Activated T-cell treated with anti-CD3 and anti-CD28 coated beads for 1 hour (primary cell): Measurements from ENCODE around the gene TTC17.
"Not testable (repeated sequence)": the region's sequence is repeated elsewhere in the genome, so short reads cannot be mapped to it uniquely, and the experiment has no call there.

Experiments used
- DNase-seq: peaks from one replicate; pipeline ENCODE4 v3.0.0-alpha.2; 2020; ENCODE audit warnings: low read depth

Gene TTC17

DNA sequence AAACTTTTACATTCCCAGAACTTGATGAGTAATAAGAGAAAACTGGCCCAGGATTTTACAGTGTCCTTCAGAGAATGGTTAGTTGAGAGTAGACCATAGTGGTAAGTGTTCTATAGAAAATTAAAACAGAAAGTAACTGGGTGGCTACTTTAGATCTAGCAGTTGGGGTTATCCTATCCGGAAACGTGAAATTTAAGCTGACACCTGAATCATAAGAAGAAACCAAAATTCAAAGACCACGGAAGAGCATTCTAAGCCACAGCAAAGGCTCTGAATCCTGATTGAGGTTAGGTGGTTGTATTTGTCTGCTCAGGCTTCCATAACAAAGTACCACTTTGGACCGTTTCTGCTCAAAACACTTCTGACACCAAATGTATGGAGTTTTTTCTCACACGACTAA is 34.0 kb downstream of the TTC17 start:
- DNase-seq = no peak

DNA sequence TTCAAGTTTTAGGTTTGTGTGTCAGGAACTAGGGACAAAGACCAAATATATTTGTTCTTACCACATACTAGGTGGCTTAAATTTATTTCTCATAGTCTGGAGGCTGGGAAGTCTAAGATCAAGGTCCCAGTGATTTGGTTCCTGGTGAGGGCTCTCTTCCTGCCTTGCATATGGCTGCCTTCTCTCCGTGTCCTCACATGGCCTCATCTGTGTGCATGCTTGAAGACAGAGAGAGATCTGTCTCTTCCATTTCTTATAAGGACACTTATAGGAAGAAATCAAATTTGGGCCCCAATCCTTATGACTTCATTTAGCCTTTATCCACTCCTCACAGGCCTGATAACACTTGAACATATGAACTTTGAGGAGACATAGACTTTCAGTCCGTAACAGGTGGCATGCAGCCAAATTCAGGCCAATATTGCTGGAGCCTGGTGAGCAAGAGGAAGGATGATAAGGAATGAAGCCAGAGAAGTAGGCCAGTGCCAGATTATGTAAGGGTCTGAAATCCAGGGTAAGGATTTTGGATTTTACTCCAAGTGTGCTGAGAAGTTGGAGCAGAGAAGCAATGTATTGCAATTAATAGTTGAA is 35.1 kb downstream of the TTC17 start:
- no peak for DNase-seq

DNA sequence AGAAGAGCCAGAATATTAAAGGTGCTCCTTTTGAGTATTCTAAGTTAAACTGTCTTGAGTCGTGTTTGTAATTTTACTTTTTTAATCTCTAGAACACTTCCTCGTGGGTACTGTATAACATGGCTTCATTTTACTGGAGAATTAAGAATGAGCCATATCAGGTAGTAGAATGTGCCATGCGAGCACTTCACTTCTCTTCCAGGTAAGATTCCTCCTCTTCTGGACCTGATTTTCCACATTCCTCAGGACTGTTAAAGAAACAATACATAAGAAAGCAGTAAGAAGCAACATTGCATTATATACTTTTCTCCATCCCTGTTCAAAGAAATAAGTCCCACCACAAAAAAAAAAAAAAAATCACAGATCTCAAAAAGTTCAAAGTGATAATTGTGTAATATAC is 37.9 kb downstream of the TTC17 start:
- no peak for DNase-seq

DNA sequence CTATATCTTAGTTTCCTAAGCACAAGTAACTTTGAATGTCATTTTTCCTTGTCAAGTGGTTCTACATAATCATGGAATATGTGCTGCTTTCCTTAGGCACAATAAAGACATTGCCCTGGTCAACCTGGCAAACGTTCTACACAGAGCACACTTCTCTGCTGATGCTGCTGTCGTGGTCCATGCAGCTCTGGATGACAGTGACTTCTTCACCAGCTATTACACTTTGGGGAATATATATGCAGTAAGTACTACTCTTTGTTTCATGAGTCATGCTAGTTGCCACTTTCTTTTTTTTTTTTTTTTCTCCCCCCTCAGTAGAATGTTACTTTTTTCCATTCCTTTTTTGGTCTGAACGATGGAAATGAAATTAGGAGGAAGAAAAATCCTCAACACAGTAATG is 38.5 kb downstream of the TTC17 start:
- DNase-seq = no peak

DNA sequence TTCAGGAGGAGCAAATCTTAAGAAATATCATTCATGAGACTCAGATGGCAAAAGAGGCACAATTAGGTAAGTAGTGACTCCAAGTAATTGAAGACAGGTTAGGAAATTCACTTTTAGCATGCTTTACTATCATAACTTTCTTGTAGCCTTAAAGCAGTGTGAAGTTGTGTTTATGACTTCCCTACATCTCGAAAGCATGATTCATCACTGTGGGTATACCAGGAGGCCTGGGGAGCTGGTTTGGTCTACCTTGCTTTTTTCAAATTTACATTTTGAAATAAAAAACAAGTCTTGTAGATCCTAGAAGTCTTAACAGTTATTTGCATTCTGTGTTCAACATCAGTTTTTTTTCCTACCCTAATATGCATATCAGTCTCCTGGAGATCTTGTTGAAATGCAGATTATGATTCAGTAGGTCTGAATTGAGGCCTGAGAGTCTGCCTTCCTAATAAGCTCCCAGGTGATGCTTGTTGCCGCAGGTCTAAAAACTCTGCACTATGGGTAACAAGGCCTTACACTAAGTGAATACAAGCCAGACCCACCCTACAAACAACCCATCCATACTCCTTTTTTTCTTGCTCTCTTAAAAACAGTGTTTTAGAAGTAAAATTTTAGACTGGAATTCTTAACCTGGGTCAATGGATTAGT is 41.4 kb downstream of the TTC17 start:
- DNase-seq = no peak

DNA sequence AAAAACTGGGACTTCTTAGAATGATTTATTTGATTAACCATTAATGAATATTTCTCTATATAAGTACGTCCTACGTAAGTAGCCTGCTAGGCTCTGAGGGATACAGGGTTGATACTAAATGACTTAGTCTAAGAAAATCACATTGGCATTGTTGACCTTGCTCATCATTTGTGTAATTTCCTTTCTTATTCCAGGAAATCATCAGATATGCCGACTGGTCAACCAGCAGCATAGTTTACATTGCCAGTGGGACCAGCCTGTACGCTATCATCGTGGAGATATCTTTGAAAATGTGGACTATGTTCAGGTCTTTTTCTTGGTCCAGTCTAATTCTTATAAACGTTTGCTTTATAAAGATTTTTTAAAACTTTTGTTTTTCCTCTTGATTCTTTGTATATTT is 42.5 kb downstream of the TTC17 start:
- DNase-seq = no peak

DNA sequence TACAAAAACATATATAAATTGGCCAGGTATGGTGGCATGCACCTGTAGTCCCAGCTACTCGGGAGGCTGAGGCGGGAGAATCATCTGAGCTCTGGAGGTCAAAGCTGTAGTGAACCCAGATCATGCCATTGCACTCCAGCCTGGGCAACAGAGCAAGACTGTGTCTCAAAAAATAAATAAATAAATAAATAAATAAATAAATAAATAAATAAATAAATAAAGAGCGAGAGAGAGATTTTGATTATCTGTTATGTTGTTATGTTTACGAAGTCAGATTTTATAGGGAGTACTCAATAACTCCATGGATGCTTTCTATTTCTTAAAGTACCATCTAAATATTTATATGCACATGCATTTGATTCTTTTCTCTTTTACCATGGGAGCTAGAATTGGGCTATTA is 43.1 kb downstream of the TTC17 start:
- DNase-seq = not testable (repeated sequence)

DNA sequence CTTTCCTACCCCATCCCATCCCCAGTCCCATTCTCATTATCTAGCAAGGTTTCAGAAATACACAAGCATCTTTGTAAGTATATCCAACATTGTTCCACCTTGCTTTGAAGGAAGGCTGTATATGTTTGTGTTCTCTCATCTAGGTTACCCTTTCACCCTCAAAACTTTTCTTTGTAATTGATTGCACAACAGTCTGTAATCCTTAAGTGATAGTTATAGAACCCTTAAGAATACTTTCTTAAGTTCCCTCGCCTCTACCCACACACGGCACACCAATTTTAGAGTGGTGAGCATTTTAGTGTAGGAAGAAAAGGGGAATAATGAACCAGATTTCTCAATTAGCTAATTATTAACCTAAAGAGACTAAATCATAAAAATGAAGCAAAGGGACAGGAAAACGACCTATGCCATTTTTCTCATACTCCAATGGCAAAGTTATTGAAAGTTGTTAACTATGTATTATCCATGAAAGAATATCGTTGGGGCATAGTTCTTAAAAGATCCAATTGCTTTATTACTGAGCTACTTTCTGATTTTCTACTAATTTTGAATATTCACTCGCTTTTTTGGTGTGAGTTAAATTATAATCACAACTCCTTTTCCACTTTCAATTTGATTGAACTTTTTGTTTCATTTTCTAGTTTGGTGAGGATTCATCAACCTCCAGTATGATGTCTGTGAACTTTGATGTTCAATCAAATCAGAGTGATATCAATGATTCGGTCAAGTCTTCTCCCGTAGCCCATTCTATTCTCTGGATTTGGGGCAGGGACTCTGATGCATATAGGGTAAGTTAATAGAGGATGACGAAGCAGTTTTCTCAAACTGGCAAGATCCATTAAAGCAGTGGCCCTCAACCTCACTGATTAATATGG is 44.9 kb downstream of the TTC17 start:
- DNase-seq = no peak

DNA sequence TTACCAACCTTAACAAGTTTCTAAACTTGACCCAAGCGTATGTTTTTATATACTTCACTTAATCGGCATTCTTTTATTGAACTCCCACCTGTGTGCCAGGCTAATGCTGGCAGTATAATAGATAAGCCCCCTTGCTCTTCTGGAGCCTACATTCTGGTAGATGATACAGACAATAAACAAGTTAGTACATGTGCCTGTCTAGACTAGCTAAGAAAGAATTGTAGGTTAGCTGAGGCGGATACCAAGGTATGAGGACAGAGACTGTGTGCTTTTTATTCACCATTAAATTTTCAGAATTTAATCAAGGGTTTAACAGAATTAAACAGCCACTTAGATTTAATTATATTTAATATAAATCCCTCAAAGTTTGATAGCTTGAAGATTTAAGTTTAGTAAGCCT is 45.7 kb downstream of the TTC17 start:
- DNase-seq = no peak

DNA sequence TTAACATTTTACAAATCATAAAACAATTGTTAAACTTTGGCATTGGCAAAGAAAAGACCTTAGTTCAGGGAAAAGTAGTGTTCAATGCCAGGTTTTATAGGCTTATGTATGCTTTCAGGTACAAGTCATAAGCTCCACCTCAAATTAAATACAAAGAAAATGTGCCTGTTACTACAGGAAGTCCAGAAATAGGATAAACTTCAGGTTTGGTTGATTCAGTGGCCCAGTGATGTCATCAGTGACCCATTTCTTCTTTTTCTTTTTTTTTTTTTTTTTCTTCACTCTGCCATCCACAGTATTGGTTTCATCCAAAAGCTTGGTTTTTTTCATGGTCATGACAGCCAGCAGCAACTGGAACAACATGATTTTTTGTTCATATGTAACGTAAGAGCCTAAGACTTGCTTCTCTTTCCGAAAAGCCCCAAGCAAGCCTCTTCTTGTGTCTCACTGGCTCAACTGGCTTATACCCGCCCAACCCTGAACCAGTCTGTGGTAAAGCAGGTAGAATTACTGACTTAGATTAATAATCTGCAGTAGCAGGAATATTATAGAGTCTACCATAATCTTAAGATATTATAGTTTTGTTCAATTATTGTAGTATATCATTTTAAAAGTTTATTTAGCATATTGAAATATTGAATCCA is 46.2 kb downstream of the TTC17 start:
- no peak for DNase-seq

DNA sequence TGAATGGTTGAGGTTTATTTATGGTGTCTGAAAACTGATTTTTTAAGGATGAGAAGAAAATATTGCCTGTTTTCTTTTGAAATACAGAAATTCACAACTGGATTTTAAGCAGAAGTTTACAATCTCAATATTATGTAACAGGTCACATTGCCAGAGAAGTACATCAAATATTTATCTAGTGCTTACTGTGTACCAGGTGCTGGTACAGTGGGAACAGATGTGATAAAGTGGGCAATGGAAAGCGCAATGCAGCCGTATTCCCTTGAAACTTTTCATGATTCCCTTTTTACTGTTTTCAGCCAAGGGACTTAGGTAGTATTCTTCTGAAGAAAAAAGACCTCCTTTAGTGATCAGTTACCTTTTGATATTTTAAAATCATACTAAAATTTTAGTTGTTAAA is 49.6 kb downstream of the TTC17 start:
- no peak for DNase-seq

DNA sequence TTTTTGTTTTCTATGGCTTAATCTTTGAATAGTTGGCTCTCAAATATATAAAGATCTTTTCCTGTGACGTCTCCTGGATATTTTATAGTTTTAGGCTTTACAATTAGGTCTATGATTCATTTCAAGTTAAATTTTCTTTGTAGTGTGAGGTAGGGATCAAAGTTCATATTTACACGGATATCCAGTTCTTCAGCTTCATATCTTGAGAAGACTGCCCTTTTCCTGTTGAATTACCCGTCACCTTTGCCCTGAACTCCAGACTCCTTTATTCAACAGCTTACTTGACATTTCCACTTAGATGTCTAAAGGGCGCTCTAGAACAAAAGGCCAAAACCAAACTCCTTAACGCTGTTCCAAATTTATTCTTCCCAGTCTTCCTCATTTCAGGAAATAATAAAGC is 51.7 kb downstream of the TTC17 start:
- DNase-seq = no peak

DNA sequence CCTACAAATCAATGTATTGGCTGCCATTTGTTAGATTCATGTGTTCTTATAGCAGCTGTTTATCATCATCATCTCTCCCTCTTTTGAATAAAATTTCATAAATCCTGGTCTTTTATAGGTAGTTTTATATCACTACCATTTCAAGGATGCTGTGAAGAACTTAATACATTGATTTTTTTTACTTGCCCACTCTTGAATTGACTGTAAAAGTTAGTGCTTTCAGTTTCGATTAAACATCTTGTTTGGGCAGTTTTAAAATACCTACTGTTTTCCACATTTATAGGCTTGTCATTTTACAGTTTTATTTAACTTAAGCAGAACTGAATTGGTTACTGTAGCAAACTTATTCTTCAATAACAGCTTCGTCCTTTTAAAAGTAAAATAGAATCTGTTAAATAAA is 59.5 kb downstream of the TTC17 start:
- DNase-seq = no peak

DNA sequence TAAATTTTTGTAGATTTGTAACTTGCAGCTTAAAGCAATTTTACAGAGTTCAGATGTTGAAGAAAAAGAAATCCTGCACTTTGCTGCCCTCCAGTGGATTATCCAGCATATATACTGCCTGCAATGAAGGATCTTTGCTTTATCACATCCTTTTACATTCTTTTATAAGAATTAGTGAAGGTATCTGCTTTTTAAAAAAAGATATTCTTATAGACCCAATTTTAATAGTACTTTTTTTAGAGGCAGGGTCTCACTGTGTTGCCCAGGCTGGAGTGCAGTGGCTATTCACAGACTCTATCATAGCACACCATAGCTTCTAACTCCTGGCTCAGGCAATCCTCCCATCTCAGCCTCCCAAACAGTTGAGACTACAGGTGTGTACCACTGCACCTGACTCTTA is 60.7 kb downstream of the TTC17 start:
- DNase-seq = no peak

DNA sequence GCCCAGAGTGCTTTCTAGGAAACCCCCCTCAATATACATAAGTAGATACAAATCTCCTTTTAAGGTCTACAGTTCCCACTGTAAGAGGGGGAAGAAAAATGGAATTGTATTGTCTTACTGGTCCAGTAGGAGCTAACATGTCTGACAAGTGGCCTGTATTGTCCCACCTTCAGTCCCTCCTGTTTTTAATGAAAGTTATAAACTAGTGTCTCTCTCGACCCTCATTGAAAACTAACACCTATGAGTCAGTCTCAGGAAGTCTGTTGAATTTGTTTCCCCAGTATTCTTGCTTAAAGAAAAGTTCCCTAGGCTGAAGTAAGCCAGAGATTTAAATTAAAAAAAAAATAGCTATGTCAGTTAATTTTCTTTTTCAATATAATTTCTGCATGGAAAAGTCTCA is 69.3 kb downstream of the TTC17 start:
- no peak for DNase-seq

DNA sequence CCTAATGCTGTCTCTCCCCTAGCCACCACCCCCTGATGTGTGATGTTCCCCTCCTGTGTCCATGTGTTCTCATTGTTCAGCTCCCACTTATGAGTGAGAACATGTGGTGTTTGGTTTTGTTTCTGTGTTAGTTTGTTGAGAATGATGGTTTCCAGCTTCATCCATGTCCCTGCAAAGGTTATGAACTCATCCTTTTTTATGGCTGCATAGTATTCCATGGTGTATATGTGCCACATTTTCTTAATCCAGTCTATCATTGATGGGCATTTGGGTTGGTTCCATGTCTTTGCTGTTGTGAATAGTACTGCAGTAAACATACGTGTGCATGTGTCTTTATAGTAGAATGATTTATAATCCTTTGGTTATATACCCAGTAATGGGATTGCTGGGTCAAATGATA is 72.2 kb downstream of the TTC17 start:
- not testable (repeated sequence) for DNase-seq

DNA sequence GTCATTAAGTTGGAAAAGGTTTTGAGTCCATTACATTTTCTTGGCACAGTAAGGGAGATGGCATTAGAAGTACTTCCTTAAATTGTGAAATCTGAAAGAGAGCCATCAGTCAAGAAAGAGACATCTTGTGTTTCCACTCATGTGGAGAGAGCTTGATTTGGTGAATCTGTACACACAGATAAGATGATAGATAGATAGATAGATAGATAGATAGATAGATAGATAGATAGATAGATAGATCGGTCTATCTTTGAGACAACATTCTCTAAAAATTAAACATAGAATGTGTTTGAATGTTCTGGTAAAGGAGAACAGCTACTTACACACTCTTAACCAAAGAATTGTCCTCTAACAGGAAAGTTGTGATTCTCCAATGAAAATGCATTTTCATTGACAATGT is 76.2 kb downstream of the TTC17 start:
- DNase-seq = no peak

DNA sequence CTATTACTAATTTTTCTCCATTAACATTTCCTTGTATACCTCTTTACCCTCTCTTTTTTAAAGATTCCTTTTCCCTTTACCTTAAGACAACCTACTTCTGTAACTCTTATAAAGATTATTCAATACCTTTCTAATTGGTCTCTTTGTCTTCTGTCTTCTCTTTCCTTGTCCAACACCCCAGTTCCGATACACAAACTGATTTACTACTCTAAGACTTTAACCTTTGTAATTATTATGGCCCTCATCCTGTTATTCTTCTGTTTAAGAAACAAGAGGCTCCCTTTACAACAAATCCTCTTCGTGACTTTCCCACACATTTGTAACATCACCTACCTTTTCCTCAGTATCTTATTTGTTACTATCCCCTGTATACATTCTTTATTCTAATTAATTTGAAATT is 81.8 kb downstream of the TTC17 start:
- DNase-seq = no peak

DNA sequence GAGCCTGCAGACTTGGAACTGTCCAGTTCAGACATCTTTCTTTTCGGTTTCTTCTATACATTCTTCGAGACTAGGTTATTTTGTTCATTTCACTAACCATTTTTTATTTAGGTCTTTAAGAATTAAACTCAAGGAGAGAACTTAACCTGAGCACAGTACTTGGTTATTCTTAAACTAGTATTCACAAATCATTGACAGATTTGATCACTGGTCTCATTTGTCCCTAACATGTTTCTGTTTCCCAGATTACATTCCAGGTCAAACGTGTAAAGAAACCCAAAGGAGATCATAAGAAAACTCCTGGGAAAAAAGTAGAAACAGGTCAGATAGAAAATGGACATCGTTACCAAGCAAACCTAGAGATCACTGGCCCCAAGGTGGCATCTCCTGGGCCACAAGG is 85.1 kb downstream of the TTC17 start:
- DNase-seq = no peak

DNA sequence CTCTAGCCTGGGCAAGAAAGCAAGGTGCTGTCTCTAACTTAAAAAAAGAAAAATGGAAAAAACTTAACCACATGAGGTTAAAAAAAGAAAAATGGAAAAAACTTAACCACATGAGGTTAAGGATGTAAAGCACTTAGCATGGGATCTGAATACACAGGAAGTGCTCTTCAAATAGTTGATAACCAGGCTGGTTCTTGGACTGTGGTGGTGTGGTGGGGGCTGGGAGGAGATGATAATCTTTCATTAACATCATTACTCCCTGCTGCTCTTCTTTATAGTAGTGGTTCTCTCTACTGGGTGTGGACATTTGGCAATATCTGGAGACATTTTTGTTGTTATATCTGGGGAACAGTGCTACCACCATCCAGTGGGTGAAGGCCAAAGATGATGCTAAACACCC is 88.4 kb downstream of the TTC17 start:
- no peak for DNase-seq

DNA sequence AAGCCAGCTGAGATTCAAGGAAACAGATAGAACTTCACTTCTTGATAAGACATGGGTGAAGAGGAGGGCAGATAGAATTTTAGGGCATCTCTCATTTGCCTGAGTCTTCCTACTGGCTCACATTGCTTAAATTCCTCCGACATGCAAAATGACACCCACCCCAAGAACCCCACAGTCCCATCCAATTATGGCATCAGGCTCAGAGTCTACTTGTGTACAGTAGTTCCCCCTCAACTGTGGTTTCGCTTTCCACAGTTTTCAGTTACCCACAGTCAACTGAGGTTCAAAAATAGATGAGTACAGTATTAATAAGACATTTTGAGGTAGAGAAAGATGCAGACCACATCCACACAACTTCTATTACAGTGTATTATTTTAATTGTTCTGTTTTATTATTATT is 99.8 kb downstream of the TTC17 start:
- DNase-seq = no peak

DNA sequence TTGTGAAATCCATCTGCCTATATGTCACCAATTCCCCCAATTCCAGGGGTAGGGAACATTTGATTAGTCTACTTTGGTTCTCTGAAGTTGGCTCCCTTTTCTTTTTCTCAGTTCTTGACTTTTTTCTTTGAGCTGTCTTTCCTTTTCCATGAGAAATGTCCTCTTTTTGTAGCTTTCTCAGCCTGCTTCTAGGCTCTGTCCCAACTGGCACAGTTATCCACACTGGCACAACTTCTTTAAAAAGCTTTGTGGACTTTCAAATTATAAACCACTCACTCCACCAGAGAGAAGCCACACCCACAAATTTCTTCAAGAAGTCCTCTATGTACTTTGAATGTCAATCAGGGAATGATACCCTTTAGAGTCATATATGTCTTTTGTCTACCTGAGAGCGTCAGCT is 100.5 kb downstream of the TTC17 start:
- DNase-seq = no peak

DNA sequence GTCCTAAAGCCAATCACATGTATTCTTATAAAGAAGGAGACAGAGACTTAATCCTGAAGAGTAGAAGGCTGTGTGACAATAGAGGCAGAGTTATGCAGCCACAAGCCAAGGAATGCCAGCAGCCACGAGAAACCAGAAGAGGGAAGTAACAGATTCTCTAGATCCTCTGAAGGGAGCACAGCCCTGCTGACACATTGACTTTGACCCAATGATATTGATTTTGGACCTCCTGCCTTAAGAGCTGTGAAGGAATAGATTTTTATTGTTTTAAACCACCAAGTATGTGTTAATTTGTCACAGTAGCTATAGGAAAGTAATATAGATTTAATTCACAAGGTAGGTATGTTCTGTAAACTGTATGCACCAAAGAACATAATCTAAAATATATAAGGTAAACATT is 103.6 kb downstream of the TTC17 start:
- no peak for DNase-seq
